Activated CD4-positive, alpha-beta T cell treated with anti-CD3 and anti-CD28 coated beads, Interleukin-10, Interleukin-2, amounts not matched to agents 100 ng/mL and 50 ng/mL, durations not matched to agents 16 hours and 8 hours (primary cell): ENCODE measurements around the gene GAREM2.
"Not testable (repeated sequence)": the region's sequence is repeated elsewhere in the genome, so short reads cannot be mapped to it uniquely, and the experiment has no call there.

ENCODE experiments used
- DNase-seq: peaks from one replicate; pipeline ENCODE4 v3.0.0-alpha.2; 2020

Gene GAREM2

DNA sequence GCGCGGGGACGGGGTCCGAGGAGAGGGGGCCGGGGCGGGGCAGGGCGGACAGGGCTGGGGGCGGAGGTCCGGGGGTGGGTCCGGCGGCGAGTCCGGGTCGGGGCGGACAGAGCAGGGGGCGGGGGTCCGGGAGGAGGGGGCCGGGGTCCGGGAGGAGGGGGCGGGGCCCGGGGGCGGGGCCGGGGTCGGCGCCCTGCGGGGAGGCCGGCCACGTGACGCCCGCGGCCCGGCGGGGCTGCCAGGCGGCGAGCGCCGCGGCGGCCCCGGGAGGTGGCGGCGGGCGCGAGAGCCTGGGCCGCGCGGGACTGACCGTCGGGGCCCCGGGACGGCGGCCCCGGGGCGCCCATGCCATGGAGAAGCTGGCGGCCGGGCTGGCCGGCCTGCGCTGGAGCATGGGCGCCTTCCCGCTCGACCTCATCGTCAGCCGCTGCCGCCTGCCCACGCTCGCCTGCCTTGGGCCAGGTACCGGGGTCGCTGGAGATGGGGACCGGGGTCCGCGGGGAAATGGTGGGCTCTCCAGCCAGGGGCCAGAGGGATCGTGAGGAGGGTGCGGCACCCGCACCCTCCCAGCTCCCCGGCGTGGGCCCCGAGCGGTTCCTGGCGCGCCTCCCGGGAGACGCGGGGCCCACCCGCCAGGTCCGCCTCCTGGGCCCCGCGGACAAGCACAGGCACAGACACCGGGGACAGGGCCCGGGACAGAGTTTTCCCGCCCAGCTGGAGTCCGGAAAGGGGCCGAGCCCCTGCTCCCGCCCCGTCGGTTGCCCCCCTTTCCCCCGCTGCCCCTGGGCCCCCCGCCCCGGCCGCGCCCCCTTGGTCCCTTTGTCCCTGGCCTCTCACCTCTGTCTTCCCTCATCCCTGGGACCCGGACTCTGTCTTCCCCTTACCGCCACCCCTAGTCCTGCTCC is at the start of gene GAREM2:
GAREM2 (plus strand) TSS at position 218 of the 905 bp plus-strand sequence; CDS start at position 351, 133 bp downstream.
- DNase-seq = no peak

DNA sequence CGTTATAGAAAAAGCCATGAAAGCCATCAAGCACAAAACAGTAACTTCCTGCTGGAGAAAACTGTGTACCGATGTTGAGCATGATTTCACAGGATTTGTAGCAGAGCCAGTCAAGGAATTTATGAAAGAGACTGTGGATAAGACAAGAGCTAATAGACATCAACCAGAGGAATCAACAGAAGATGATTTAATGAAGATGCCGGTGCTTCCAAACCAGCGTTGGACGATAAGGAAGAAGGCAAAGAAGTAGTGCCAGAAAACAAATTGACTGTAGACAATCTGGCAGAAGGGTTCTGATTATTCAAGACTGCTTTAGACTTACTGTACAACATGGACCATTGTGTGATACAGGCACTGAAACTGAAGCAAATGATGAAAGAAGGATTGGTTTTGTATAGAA is 49.5 kb upstream of the GAREM2 start:
- DNase-seq = no peak

DNA sequence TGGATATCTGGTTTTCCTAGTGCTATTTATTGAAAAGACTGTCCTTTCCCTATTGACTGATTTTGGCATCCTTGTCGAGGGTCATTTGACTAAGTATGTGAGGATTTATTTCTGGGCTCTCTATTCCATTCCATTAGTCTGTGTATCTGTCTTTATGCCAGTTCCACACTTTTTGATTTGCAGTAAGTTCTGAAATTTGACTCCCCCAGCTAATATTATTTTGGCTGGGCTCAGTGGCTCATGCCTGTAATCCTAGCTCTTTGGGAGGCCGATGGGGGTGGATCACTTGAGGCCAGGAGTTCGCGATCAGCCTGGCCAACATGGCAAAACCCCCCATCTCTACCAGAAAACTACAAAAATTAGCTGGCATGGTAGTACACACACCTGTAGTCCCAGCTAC is 46.8 kb upstream of the GAREM2 start:
- DNase-seq = no peak

DNA sequence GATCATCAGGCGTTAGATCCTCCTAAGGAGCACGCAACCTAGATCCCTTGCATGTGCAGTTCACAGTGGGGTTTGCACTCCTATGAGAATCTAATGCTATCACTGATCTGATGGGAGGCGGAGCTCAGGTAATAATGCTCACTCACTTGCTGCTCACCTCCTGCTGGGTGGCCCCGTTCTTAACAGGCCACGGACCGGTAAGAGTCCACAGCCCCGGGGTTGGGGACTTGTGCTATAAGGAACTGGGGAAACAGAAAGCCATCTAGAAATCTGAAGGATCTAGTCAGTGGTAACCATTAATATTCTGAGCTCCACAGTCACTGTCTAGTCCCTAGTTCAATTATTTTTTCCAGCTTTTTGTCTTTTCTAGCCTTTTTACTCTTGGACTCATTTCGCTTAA is 44.7 kb upstream of the GAREM2 start:
- DNase-seq = no peak

DNA sequence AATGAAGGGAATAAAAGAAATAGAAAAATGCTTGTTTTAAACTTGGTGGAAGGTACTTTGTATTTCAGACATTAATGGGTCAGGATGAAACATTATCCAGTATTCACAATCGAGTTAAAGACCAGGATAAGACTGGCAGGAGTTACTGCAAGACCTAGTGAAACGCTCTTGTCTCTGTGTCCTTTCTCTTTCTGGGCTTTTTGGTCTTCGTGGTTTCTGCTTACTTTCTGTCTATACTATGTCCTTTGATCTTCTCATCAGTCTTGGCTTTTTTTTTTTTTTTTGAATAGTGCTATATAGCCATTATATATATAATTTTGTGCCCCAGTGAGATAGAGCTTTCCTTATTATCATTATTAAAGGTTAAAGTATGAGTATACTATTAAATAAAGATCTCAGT is 42.1 kb upstream of the GAREM2 start:
- DNase-seq = no peak

DNA sequence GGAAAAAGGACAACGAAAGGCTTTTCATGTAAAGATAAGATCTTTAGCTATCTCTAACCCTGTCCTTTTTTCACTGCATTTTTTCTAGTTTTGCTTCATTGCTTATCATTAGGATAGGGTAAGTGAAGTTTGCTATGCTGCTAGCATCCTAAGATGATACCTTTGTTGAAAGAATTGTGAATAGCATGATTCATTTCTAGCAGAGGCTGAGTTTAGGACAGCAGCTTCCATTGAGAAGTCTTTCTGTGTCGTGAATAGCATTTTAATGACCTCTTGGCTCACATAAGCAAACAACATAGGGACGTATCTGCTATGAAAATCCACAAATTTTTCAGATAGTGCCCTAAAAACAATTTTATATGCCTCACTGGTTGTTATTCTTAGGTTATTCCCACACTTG is 36.4 kb upstream of the GAREM2 start:
- DNase-seq = no peak

DNA sequence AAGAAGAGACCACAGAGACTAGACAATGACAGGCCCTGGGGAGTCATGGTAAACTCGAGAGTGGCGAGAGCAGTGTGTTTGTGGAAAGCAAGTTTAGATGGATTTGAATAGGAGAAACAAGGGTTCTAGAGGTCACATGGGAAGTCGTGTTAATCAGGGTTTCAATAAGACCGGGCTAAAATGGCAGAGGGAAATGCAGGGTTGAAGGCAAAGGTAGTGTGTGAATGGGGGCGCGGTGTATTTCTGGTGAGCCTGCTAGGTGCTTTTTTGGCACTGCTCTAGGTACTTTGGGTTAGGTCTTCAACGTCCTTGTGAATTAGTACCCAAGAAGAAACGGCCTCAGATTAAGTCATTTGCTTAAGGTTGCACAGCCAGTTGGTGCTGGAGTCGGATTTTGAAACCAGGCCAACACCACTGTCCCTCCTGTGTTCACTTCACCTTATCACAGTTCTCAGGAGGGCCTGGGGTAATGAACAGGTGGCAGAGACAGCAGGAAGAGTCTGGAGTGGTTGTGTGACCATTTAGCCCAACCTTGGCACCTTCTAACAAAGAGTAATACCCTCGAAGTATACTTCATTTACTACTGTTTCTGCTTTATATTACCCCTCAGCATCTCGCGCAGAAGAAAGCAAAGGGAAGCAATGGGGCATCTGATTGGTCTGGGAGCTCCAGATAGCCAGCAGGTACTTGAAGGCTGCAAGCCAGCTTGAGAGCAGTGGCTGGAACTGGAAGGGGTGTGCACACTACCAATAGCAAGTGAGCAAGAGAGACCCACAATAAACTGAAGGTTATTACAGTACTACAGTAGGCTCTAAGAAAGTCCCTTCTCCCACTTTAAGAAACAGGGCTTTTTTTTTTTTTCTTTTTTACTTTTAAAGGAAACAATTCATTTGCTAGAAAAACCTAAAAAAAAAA is 33.4 kb upstream of the GAREM2 start:
- no peak for DNase-seq

DNA sequence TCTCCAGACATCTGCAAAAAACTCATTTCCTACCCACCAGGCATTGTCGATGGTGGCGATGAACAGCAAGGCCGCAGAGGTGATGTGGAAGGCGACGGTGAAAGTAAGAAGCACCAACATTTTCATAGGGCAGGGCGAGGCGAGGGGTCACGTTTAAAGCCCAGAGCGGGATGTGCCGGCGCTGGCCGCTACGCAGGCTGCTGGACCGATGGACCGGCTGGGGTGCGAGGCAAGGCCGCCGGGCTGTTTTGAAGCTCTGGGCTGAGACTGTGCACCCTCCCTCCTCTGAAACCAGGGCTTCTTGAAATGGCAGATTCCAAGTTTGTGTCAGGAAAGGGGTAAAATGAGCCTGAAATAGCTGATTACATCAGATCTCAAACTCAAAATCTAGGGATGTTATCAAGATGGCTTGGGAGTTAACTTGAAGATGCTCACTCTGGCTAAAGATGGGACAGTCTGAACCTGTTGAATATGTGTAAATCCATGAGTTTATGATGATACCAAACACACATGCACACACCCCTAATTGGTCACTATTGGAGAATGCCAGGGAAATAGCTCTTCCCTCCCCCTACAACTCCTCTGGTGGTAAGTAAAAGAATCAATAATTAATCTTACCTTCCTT is 31.6 kb upstream of the GAREM2 start:
- DNase-seq = no peak

DNA sequence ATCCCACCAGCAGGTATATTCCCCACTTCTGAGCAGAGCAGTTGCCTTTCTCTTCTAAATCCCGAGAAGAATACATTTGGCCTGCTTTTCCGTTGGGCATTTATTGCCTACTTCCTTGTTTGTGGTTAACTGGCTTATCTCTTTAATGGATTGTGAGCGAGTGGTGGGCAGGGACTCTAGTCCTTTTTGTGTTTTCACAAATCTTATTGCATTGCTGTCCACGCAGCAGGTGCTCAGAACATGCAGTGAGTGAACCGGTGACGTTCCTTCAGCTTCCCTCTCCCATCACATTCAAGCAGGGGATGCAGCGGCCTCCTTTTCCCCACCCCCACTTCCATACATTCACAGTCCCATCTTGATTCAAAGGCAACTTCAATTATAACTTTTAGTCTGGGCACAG is 28.9 kb upstream of the GAREM2 start:
- no peak for DNase-seq

DNA sequence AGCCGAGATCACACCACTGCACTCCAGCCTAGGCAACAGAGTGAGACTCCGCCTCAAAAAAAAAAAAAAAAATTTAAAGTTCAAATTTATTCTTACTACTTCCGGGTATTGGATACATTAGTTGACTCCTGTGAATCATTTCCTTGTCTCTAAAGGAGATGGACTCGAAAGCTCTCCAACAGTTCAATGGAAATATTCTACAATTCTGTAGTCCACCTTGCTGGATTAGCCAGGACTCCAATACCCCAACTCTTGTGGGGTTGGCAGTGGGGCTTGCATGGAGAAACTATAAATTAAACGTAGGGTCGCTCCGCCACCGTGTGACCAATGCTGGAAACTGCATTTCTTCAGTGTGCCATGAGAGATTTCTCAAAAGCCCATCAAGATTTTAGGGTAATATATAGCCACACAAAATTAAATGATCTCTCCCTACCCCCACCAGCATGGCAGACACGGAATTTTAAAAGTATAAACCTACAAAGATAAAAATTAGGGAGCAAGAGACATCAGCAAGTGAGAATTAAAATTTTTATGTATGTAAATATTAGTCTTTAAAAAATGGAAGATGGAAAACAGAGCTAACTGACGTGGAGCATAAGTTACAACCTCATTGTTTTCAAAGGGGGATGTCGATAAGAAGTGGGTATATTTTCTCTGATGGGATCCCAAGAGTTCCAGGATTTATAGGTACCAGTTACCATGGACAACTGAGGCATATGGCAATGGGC is 27.8 kb upstream of the GAREM2 start:
- peak; percentile 69 for DNase-seq

DNA sequence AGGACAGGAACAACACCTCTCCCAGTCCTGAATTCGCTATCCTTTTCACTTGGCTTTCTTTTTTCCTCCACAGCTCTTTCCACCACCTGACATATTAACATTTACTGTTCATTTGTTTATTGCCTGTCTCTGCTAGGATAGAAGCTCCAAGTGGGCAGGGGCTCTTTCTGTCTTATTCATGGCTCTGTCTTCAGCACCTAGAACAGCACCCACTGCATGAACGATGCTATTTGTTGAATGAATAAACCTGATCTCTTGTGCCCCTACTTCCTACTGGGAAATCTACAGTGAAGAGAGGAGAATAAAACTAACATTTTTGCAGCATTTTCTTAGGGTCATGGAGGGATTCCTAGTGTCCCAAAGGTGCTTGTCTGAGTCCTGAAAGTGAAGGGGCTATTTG is 24.4 kb upstream of the GAREM2 start:
- no peak for DNase-seq

DNA sequence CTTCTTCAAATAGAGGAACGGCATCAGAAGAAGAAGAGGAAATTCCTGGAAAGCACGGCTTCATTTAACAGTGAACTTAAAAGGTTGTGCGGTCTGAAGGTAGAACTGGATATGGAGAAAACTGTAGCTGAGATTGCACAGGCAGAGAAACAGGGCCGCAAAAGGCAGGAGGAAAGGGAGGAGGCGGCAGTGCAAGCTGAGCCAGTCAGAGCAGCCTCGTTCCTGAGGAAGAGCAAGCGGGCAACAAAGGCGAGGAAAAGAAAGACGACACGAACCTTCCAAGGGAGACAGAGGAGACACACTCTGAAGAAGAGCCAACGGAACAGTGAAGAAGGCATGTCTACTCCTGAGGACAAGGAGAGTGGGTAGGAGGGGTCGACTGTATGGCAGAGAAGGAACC is 22.6 kb upstream of the GAREM2 start:
- DNase-seq = no peak

DNA sequence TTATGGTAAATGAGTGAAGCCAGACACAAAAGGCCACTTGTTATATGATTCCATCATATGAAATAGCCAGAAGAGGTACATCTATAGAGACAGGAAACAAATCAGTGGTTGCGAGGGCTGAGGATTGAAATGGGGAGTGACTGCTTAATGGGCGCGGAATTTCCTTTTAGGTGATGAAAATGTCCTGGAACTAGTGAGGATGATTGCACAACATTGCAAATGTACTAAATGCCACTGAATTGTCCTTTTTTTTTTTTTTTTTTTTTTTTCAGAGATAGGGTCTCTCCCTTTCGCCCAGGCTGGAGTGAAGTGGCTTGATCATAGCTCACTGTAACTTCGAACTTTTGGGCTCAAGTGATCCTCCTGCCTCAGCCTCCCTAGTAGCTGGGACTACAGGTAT is 15.3 kb upstream of the GAREM2 start:
- DNase-seq = no peak

DNA sequence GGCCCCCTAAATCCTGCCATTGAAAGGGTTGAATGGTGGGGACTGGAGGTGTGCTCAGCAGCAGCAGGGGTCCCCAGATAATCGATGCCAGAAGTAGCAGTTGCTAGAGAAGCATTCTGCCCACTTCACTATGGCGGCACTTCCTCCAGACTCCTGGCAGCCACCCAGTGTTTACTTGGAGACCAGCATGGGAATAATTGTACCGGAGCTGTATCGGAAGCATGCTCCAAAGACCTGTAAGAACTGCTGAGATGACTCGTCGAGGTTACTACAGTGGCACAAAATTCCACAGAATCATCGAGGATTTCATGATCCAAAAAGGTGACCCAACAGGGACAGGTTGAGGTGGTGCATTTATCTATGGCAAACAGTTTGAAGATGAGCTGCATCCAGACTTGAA is 11.0 kb upstream of the GAREM2 start:
- no peak for DNase-seq

DNA sequence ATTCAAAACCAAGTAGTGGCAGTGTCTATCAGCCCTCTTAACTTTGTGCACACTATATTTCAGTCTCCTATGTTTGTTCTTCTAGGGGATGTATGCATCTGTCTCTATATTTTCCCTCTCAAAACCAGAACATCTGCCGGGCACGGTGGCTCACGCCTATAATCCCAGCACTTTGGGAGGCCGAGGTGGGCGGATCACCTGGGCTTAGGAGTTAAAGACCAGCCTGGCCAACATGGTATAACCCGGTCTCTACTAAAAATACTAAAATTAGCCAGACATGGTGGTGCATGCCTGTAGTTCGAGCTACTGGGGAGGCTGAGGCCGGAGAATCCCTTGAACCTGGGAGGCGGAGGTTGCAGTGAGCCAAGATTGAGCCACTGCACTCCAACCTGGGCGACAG is 9.9 kb upstream of the GAREM2 start:
- DNase-seq = no peak

DNA sequence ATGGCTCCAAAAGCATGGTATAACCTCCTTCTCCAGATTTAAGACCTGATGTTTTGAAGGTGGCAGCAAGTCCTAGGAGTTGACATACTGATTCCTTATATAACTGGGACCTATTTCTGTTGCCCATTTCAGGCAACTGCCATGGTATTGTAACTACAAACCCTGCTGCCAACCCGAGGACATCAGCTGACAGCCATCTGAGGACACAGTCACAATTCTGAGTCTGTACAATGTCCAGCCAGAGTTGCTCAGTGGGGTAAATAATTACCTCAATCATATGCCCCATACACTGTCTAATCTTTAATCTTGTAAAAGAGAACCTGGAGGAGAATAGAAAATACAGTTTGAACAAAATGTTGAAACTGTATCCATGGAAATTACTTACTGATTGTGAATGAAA is 8.7 kb upstream of the GAREM2 start:
- DNase-seq = no peak

DNA sequence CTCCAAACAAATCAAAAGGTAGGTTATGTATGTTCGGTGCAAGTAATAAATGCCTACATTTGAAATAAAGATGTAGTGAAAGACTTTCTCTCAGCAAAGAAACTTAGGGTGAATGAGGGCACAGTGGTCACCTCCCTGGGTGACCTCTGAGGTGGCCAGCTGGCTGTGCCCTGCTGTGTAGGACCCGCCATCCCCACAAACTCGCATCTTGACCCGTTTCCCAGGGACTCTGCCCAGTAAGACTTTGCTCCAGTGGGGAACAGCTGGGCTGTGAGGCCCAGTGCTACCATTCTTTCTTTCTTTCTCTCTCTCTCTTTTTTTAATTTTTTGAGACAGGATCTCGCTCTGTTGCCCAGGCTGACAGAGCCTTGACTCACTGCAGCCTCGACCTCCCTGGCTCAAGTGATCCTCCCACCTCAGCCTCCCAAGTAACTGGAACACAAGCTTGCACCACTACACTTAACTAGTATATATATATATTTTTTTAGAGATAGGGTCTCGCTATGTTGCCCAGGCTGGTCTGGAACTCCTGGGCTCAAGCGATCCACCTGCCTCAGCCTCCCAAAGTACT is 8.2 kb upstream of the GAREM2 start:
- no peak for DNase-seq

DNA sequence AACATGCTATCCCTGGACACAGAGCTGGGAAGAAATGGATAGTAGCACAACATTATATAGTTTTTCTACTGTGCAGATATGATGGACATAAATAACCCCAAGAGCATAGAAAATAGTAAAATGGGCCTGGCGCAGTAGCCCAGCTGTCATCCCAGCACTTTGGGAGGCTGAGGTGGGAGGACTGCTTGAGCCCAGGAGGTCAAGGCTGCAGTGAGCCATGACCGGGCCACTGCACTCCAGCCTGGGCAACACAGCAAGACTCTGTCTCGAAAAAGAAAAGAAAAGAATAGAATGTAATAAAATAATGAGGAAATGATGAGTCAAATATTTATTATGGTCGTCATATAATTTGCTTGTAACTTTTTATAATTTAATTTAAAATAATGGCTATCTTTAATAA is 7.5 kb upstream of the GAREM2 start:
- no peak for DNase-seq

DNA sequence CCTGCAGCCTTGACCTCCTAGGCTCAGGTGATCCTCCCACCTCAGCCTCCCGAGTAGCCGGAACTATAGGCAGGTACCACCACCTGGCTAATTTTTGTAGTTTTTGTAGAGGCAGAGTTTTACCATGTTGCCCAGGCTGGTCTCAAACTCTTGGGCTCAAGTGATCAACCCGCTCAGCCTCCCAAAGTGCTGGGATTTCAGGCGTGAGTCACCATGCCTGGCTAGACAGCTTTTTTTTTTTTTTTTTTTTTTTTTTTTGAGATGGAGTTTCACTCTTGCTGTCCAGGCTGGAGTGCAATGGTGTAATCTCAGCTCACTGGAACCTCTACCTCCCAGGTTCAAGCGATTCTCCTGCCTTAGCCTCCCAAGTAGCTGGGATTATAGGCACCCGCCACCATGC is 6.3 kb upstream of the GAREM2 start:
- not testable (repeated sequence) for DNase-seq

DNA sequence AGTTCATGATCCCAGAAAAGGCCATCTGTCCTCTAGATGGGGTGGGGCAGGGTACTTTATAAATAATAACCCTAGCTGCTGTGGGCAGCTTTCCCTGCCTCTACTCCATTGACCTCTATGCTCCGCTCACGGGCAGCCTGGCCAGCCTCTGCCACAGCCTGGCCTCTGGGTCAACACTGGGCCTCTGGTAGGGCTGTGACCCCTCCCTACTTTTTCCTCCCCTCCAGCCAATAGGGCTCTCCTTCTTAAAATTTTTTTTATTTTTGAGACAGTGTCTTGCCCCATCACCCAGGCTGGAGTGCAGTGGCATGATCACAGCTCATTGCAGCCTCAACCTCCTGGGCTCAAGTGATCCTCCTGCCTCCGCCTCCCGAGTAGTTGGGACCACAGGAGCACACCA is 4.1 kb upstream of the GAREM2 start:
- no peak for DNase-seq

DNA sequence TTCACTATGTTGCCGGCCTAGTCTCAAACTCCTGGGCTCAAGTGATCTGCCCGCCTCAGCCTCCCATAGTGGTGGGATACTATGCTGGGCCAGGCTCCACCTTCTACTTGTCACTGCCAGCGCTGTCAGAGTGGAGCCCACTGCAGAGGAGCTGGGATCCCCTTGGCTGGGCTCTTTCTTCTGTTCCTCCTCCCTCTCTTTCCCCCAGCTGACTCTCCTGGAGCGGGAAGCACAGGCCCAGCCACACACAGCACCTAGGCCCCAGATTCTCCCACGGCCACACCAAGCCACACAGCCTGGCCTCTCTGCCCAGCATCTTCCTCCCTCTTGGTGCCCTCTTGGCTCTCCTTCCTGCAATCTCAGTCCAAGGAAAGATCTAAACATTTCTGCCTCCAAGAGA is 3.7 kb upstream of the GAREM2 start:
- no peak for DNase-seq

DNA sequence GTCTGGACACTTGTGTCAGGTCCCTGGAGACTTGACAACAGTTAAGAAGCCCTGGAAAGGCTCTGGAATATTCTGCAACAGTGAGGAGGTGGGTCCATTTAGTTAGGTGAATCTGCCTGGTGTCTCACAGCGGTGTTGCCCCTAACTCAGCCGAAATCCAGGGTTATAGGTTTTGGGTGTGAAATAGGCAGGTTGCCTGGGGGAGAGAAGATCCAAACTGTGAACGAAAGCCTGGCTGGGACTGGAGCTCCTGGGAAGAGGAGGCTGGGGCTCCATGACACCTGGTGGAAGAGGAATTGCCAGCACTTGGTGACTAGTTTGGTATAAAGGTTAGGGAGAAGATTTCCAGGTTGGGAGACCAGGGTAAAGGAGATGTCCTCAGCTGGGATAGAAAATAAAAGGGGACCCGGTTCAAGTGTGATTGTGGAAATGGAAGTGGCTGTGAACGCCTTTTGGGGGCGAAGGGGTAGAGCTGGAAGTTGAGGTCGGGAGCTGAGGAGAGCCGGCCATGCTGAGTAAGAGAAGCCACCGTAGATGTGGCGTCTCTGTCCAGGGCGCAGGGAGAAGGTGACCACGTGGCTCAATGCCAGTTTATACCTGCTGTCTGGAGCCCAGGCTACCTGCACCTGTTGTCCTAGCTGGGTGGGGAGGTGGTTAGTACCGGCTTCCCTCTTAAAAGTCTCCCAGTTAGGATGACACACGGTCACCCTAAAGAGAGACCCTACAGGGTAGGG is 3.0 kb upstream of the GAREM2 start:
- no peak for DNase-seq
